Testis (tissue), 2 donors: ENCODE data around the gene ADAM12.

Experiments
- CTCF ChIP-seq, 3 experiments: fragments of 450-650 bp in 2 of 3; fragments of 200-600 bp in 1 of 3; sonication (generic) in 1 of 3; IDR thresholded peaks; one replicate each; pipeline ENCODE4 v1.5.1; 2016 to 2019; ENCODE audit warnings: antibody characterized with exemption in 3 of 3, mild to moderate bottlenecking in 2 of 3, moderate library complexity in 1 of 3
- POLR2A ChIP-seq: fragments of 450-650 bp; IDR thresholded peaks from one replicate; pipeline ENCODE4 v1.6.1; 2017; ENCODE audit warnings: antibody characterized with exemption, mild to moderate bottlenecking, moderate library complexity

- no peak for TF ChIP-seq CTCF (IDR thresholded peaks at IDR 0.05)
- TF ChIP-seq POLR2A = no peak
Measured at GRCh38 chr10:126314863-126315493, 73.3 kb downstream of the ADAM12 start.
